Activated T-helper 9 cell treated with anti-CD3 and anti-CD28 coated beads, Interleukin-2, amount 50 U/mL, for 16 hours (primary cell): ENCODE data around the gene TYW3.

Experiments
- DNase-seq: peaks from one replicate; pipeline ENCODE4 v3.0.0-alpha.2; 2020; ENCODE audit warnings: low read depth

TYW3 gene

GRCh38 chr1:74732960-74733603, at the start of gene TYW3, which contains the start of gene CRYZ:
Gene TYW3 (plus strand): TSS chr1:74733152. CDS start chr1:74733245, 93 bp downstream.
Gene CRYZ (minus strand): TSS chr1:74733050. CDS start chr1:74724821, 8,229 bp downstream.
- peak; percentile 73 for DNase-seq

- no peak for DNase-seq
Observed at GRCh38 chr1:74683656-74684055, 49.3 kb upstream of the TYW3 start.

- DNase-seq: no peak
Observed at GRCh38 chr1:74684301-74684700, 48.7 kb upstream of the TYW3 start.

- no peak for DNase-seq
Observed at GRCh38 chr1:74686928-74687327, 46.0 kb upstream of the TYW3 start.

- DNase-seq: no peak
Observed at GRCh38 chr1:74689621-74690363, 43.2 kb upstream of the TYW3 start.

GRCh38 chr1:74690364-74690696, 42.6 kb upstream of the TYW3 start:
- no peak for DNase-seq

- no peak for DNase-seq
Observed at GRCh38 chr1:74690909-74691308, 42.0 kb upstream of the TYW3 start.

- DNase-seq: no peak
Observed at GRCh38 chr1:74693473-74693872, 39.5 kb upstream of the TYW3 start.

GRCh38 chr1:74697832-74698231, 35.1 kb upstream of the TYW3 start:
- no peak for DNase-seq

GRCh38 chr1:74699331-74699730, 33.6 kb upstream of the TYW3 start:
- no peak for DNase-seq

- DNase-seq: no peak
Observed at GRCh38 chr1:74703386-74704182, 29.4 kb upstream of the TYW3 start.

GRCh38 chr1:74712881-74713280, 20.1 kb upstream of the TYW3 start:
- DNase-seq: no peak

- DNase-seq: no peak
Observed at GRCh38 chr1:74713849-74714248, 19.1 kb upstream of the TYW3 start.

GRCh38 chr1:74714429-74715235, 18.3 kb upstream of the TYW3 start:
- DNase-seq: no peak

- no peak for DNase-seq
Observed at GRCh38 chr1:74715236-74715502, 17.8 kb upstream of the TYW3 start.

GRCh38 chr1:74715806-74716205, 17.1 kb upstream of the TYW3 start:
- DNase-seq: no peak

- DNase-seq: no peak
Observed at GRCh38 chr1:74716822-74717221, 16.1 kb upstream of the TYW3 start.

GRCh38 chr1:74717626-74718025, 15.3 kb upstream of the TYW3 start:
- no peak for DNase-seq

- DNase-seq: no peak
Observed at GRCh38 chr1:74726063-74726462, 6.9 kb upstream of the TYW3 start.

- DNase-seq: no peak
Observed at GRCh38 chr1:74728736-74729135, 4.2 kb upstream of the TYW3 start.

- DNase-seq: no peak
Observed at GRCh38 chr1:74729741-74730478, 3.0 kb upstream of the TYW3 start.
